Measurements from ENCODE around the gene GPX2.
A peak's percentile ranks its signal among the peaks of the same experiment; 100 is the strongest.

GPX2 gene

DNA sequence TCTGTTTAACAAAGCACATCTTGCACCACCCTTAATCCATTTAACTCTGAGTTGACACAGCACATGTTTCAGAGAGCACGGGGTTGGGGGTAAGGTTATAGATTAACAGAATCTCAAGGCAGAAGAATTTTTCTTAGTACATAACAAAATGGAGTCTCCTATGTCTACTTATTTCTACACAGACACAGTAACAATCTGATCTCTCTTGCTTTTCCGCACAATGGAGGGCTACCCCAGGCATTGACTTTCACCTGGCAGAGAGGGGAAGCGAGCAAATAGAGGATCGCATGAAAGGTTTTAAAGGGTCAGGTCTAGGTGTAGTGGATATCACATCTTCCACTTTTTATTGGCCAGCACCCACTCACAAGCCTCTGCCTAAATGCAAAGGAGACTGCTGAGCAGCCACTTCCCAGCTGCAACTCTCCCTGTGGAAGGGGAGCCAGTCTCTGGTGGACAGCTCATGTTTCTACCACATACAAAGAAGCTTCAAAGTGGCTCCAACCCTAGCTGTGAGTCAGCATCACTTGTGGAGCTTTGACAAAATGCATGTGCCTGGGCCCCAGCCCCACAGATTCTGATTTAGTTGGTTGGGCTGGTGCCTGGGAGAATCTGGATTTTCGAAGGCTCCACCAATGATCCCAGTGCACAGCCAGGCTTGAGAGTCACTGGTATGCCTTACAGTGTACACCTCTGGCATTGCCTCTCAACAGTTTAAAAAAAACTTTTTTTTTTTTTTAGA is 37.0 kb upstream of the GPX2 start:
- no peak for DNase-seq (ENCODE audit: low read depth)
- no peak overlapping the region for H3K4me3 ChIP-seq (ENCODE audit: low read depth, low read length)
- no peak for TF ChIP-seq CTCF (IDR thresholded peaks at IDR 0.05; ENCODE audit: low read depth, low read length, missing control alignments)

GRCh38 chr14:64974563-64974962 is 32.0 kb upstream of the GPX2 start:
- no peak for DNase-seq (ENCODE audit: low read depth)
- no peak overlapping the region for H3K4me3 ChIP-seq (ENCODE audit: low read depth, low read length)
- TF ChIP-seq CTCF (IDR thresholded peaks at IDR 0.05; ENCODE audit: low read depth, low read length, missing control alignments), result no peak

DNA sequence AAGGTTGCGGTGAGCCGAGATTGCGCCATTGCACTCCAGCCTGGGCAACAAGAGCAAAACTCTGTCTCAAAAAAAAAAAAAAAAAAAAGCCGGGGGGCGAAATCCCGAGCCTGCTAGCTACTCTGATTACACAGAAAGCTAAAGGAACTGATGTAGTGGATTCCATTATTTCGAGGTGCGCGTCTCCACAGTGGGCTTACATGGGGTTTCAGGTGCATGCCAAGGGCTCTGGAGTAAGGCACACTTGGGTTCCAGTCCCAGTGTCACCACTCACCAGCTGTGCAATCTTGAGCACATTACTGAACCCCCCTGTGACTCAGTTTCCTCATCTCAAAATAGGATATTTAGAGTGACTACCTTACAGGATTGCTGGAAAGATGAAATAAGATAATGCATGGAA is 31.3 kb upstream of the GPX2 start:
- no peak for DNase-seq (ENCODE audit: low read depth)
- no peak overlapping the region for H3K4me3 ChIP-seq (ENCODE audit: low read depth, low read length)
- no peak for TF ChIP-seq CTCF (IDR thresholded peaks at IDR 0.05; ENCODE audit: low read depth, low read length, missing control alignments)

DNA sequence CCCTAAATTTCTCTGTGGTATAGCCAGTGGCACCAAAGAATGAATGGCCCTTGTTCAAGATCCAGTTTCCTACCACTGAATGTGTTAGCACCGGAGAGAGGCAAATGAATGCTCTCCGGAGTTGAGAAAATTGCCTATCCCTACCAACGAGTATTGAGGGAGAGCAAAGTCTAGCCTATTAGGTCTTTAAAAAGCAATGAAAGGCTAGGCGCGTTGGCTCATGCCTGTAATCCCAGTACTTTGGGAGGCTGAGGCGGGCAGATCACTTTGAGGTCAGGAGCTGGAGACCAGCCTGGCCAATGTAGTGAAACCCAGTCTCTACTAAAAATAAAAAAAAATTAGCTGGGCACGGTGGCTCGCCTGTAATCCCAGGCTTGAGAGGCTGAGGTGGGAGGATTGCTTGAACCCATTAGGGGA is 30.5 kb upstream of the GPX2 start:
- H3K4me3 ChIP-seq (ENCODE audit: low read depth, low read length), result no peak overlapping the region
- no peak for DNase-seq (ENCODE audit: low read depth)
- no peak for TF ChIP-seq CTCF (IDR thresholded peaks at IDR 0.05; ENCODE audit: low read depth, low read length, missing control alignments)

- no peak for DNase-seq (ENCODE audit: low read depth)
- peak within 1 kb of the TSS; percentile 46 for H3K4me3 ChIP-seq (ENCODE audit: low read depth, low read length)
- TF ChIP-seq CTCF (IDR thresholded peaks at IDR 0.05; ENCODE audit: low read depth, low read length, missing control alignments), result no peak
Observed at GRCh38 chr14:64971943-64972791, 29.6 kb upstream of the GPX2 start, which contains the start of gene RAB15. TSS of gene RAB15 (minus strand) at chr14:64972336. CDS start at chr14:64972076, 260 bp downstream.

- peak overlapping the region; percentile 46 for H3K4me3 ChIP-seq (ENCODE audit: low read depth, low read length)
- no peak for DNase-seq (ENCODE audit: low read depth)
- TF ChIP-seq CTCF (IDR thresholded peaks at IDR 0.05; ENCODE audit: low read depth, low read length, missing control alignments), result no peak
Observed at GRCh38 chr14:64971491-64971942, 29.0 kb upstream of the GPX2 start.
